IPS-18a (cell line): ENCODE data around the gene CMTM5.
"Not testable (repeated sequence)": the region's sequence is repeated elsewhere in the genome, so short reads cannot be mapped to it uniquely, and the experiment has no call there.

Experiments
- H3K27ac ChIP-seq: one replicate; pipeline ENCODE4 v1.5.1; 2013; ENCODE audit warnings: low read length
- H3K27me3 ChIP-seq: one replicate; pipeline ENCODE4 v1.6.1; 2013; ENCODE audit warnings: mild to moderate bottlenecking, low read length; ENCODE audit not compliant: control insufficient read depth, insufficient read depth
- H3K36me3 ChIP-seq: one replicate; pipeline ENCODE4 v1.6.1; 2013; ENCODE audit warnings: low read depth, low read length; ENCODE audit not compliant: control insufficient read depth
- H3K4me1 ChIP-seq: one replicate; pipeline ENCODE4 v1.6.1; 2013; ENCODE audit warnings: low read depth, low read length; ENCODE audit not compliant: control insufficient read depth
- H3K4me3 ChIP-seq: one replicate; pipeline ENCODE4 v1.5.1; 2013; ENCODE audit warnings: low read length
- H3K9ac ChIP-seq: one replicate; pipeline ENCODE4 v1.6.1; 2013; ENCODE audit warnings: mild to moderate bottlenecking, low read length, moderate library complexity
- H3K9me3 ChIP-seq: one replicate; pipeline ENCODE4 v1.6.1; 2013; ENCODE audit warnings: low read depth, low read length; ENCODE audit not compliant: control insufficient read depth

The CMTM5 gene

GRCh38 chr14:23381871-23382270 lies 5.0 kb downstream of the CMTM5 start:
- peaks cover 8% of the 10 kb centered on the region for H3K27me3 ChIP-seq
- no peaks in the 10 kb centered on the region for H3K4me1 ChIP-seq
- no peak overlapping the region for H3K4me3 ChIP-seq
- H3K36me3 ChIP-seq, result no peaks in the 10 kb centered on the region
- no peak overlapping the region for H3K9ac ChIP-seq
- H3K9me3 ChIP-seq, result no peaks in the 10 kb centered on the region
- H3K27ac ChIP-seq, result no peak overlapping the region

GRCh38 chr14:23382276-23382675 lies 5.4 kb downstream of the CMTM5 start:
- H3K4me3 ChIP-seq, result no peak overlapping the region
- no peaks in the 10 kb centered on the region for H3K4me1 ChIP-seq
- H3K9me3 ChIP-seq, result no peaks in the 10 kb centered on the region
- H3K36me3 ChIP-seq, result no peaks in the 10 kb centered on the region
- no peak overlapping the region for H3K9ac ChIP-seq
- H3K27ac ChIP-seq, result no peak overlapping the region
- H3K27me3 ChIP-seq, result peaks cover 8% of the 10 kb centered on the region

GRCh38 chr14:23382731-23383440 lies 6.0 kb downstream of the CMTM5 start:
- no peak overlapping the region for H3K4me3 ChIP-seq
- no peak overlapping the region for H3K27ac ChIP-seq
- no peak overlapping the region for H3K9ac ChIP-seq
- no peaks in the 10 kb centered on the region for H3K36me3 ChIP-seq
- no peaks in the 10 kb centered on the region for H3K9me3 ChIP-seq
- H3K4me1 ChIP-seq, result no peaks in the 10 kb centered on the region
- H3K27me3 ChIP-seq, result peaks cover 2% of the 10 kb centered on the region

GRCh38 chr14:23384364-23385080 lies 7.7 kb downstream of the CMTM5 start:
- Histone ChIP-seq H3K9me3 (no peaks in the 10 kb centered on the region), H3K9ac (no peak overlapping the region), H3K27ac (no peak overlapping the region), H3K27me3 (no peaks in the 10 kb centered on the region), H3K4me3 (no peak overlapping the region), H3K4me1 (no peaks in the 10 kb centered on the region), H3K36me3 (no peaks in the 10 kb centered on the region)

GRCh38 chr14:23385244-23385641 lies 8.4 kb downstream of the CMTM5 start:
- Histone ChIP-seq H3K4me1 (no peaks in the 10 kb centered on the region), H3K36me3 (no peaks in the 10 kb centered on the region), H3K27ac (no peak overlapping the region), H3K27me3 (no peaks in the 10 kb centered on the region), H3K9me3 (no peaks in the 10 kb centered on the region), H3K4me3 (no peak overlapping the region), H3K9ac (no peak overlapping the region)

GRCh38 chr14:23385642-23386265 lies 8.9 kb downstream of the CMTM5 start:
- H3K4me3 ChIP-seq, result no peak overlapping the region
- H3K9me3 ChIP-seq, result no peaks in the 10 kb centered on the region
- H3K36me3 ChIP-seq, result no peaks in the 10 kb centered on the region
- H3K27me3 ChIP-seq, result no peaks in the 10 kb centered on the region
- no peak overlapping the region for H3K27ac ChIP-seq
- no peak overlapping the region for H3K9ac ChIP-seq
- H3K4me1 ChIP-seq, result no peaks in the 10 kb centered on the region

GRCh38 chr14:23386266-23386657 lies 9.4 kb downstream of the CMTM5 start:
- H3K9me3 ChIP-seq, H3K4me1 ChIP-seq, H3K9ac ChIP-seq, H3K4me3 ChIP-seq, H3K36me3 ChIP-seq, H3K27ac ChIP-seq, H3K27me3 ChIP-seq: not testable (repeated sequence)

- Histone ChIP-seq H3K4me3 (no peak overlapping the region), H3K9me3 (no peaks in the 10 kb centered on the region), H3K27ac (no peak overlapping the region), H3K36me3 (no peaks in the 10 kb centered on the region), H3K9ac (no peak overlapping the region), H3K4me1 (no peaks in the 10 kb centered on the region), H3K27me3 (no peaks in the 10 kb centered on the region)
Measured at GRCh38 chr14:23386999-23387398, 10.2 kb downstream of the CMTM5 start.

- Histone ChIP-seq H3K27me3 (no peaks in the 10 kb centered on the region), H3K4me3 (no peak overlapping the region), H3K9me3 (no peaks in the 10 kb centered on the region), H3K27ac (no peak overlapping the region), H3K4me1 (no peaks in the 10 kb centered on the region), H3K36me3 (no peaks in the 10 kb centered on the region), H3K9ac (no peak overlapping the region)
Measured at GRCh38 chr14:23387916-23388882, 11.4 kb downstream of the CMTM5 start.

GRCh38 chr14:23388996-23389395 lies 12.2 kb downstream of the CMTM5 start:
- no peak overlapping the region for H3K4me3 ChIP-seq
- no peaks in the 10 kb centered on the region for H3K9me3 ChIP-seq
- no peaks in the 10 kb centered on the region for H3K27me3 ChIP-seq
- H3K9ac ChIP-seq, result no peak overlapping the region
- no peak overlapping the region for H3K27ac ChIP-seq
- H3K36me3 ChIP-seq, result no peaks in the 10 kb centered on the region
- H3K4me1 ChIP-seq, result no peaks in the 10 kb centered on the region

- Histone ChIP-seq H3K4me3 (no peak overlapping the region), H3K9me3 (no peaks in the 10 kb centered on the region), H3K36me3 (no peaks in the 10 kb centered on the region), H3K27me3 (no peaks in the 10 kb centered on the region), H3K4me1 (no peaks in the 10 kb centered on the region), H3K9ac (no peak overlapping the region), H3K27ac (no peak overlapping the region)
Measured at GRCh38 chr14:23389396-23389795, 12.6 kb downstream of the CMTM5 start.
